Epithelial cell of proximal tubule (primary cell): Measurements from ENCODE around the gene NFS1. TPM values are rescaled to one million over a fixed set of nuclear protein-coding genes. Genes with fewer than 3 reads are reported as not detected.
"Not testable (repeated sequence)": the region's sequence is repeated elsewhere in the genome, so short reads cannot be mapped to it uniquely, and the experiment has no call there.

Experiments
- DNase-seq: peaks from one replicate; pipeline ENCODE4 v3.0.0-alpha.2; 2011; ENCODE audit warnings: low read depth
- H3K4me3 ChIP-seq: 2 replicates; pipeline ENCODE4 v1.5.1; 2011; ENCODE audit warnings: low read depth, mild to moderate bottlenecking, low read length
- CTCF ChIP-seq: conservative IDR thresholded peaks from 2 replicates; pipeline ENCODE4 v1.5.1; 2012; ENCODE audit warnings: low read depth, mild to moderate bottlenecking, low read length
- total RNA-seq: library from RNA; depleted of rRNA; stranded (reverse); fragments of >200 nt; gene quantifications from 2 replicates; pipeline ENCODE4 v1.2.3, GENCODE V29; 2015

Gene NFS1
- total RNA-seq, 1 donor from 2014 or later: 10.3 TPM

GRCh38 chr20:35695978-35696377 is 3.2 kb downstream of the NFS1 start:
- no peak for DNase-seq
- TF ChIP-seq CTCF: no peak
- no peak overlapping the region for H3K4me3 ChIP-seq

DNA sequence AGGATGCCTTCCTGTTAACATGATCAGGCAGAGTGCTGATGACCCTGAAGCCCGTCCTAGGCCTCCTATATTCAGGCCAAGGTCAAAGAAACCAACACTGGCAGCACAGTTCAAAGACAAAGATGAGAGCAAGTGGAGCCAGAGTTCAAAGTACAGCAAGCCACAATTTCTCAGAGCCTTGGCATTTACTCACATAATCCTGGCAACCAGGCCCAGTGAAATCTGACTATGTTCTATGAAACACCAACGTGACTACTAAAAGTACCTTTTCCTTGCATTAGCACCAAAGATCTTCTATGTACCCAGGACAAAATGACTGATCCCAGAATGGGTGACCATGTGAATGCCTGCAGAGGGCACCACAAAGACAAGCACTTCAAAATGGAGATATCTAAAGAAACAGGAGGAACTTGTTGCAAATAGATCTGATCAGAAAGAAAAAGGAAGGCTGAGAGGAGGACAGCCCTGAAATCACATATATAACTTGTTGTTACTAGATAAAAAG is 3.9 kb downstream of the NFS1 start:
- no peak for DNase-seq
- no peak for TF ChIP-seq CTCF
- no peak overlapping the region for H3K4me3 ChIP-seq

DNA sequence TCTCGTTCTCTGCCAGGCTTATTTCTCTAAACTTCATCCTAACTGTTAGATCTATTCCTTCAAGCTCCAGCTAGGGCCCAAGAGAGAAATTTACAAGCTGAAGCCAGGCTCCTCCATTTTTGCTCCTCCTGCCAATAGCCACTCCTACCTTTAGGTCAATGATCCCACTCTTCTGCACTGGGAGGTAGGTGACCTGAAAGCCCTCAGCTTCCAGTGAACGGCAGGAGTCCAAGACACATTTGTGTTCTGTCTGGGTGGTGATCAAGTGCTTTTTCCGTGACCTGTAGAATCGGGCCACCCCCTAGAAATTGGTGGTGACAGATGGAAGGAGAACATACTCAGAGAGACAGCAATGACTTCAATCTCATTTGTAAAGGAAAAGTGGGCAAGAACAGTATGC is 8.9 kb downstream of the NFS1 start:
- no peak for DNase-seq
- no peak overlapping the region for H3K4me3 ChIP-seq
- no peak for TF ChIP-seq CTCF

DNA sequence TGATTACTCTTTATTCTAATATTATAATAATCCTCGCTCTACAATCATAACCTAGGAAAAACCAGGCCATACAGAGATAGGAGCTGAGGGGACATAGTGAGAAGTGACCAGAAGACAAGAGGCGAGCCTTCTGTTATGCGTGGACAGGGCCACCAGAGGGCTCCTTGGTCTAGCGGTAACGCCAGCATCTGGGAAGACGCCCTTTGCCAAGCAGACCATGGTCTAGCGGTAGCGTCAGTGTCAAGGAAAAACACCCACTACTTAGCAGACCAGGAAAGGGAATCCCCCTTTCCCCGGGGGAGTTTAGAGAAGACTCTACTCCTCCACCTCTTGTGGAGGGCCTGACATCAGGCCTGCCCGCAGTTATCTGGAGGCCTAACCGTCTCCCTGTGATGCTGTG is 12.3 kb downstream of the NFS1 start:
- not testable (repeated sequence) for DNase-seq
- peak; percentile 26 for TF ChIP-seq CTCF

GRCh38 chr20:35685368-35685767 is 13.8 kb downstream of the NFS1 start:
- not testable (repeated sequence) for DNase-seq, H3K4me3 ChIP-seq

More for the DNA sequence above, 12.3 kb downstream of the NFS1 start:
- not testable (repeated sequence) for H3K4me3 ChIP-seq

DNA sequence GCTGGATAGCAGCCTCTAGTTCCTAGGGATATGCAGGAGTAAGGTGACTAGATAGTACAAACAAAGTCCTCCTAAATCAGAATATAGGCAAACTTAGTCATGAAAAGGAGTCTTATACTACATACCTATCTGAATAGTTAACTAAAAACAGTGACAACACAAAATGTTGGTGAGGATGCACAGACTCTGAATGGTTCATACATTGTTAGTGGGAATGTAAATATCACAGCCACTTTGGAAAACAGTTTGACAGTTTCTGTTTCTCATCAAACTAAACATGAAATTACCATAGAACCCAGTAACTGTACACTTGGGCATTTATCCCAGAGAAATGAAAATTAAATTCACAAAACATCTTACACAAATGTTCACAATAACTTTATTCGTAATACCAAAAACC is 17.2 kb downstream of the NFS1 start:
- no peak for TF ChIP-seq CTCF
- H3K4me3 ChIP-seq: no peak overlapping the region
- no peak for DNase-seq

DNA sequence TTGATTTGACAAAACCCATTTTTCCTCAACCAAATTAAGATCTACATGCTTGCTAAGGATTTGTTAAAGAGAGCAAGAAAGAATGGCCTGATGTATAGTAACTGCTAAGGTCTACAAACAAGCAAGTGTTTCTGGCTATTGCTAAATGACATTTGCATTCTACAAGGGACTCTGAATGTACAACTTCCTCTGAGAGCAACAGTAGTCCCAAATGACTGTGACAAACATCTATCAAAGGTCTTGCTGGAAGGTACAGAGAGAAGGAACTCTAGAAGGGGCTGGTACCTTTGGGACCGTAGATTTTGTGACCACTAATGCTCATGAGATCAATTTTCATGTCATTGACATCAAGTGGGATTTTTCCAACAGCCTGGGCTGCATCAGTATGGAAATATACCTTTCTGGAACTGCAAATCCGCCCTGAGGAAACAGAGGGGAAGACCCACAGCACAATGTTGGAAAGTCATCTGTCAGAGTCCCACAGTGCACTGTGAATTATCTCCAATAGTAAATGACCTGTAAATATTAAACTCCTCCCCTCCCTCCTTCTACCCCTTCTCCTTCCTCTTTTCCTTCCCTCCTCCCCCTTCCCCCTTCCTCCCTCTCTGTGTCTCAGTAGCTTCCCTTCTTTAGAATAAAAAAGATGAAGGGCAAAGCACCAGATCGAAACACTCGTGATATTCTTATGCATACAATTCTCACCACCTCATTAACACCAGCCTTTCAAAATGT is 18.5 kb downstream of the NFS1 start:
- H3K4me3 ChIP-seq: no peak overlapping the region
- TF ChIP-seq CTCF: no peak
- no peak for DNase-seq
